GM19438 (cell line): ENCODE measurements around the gene SHISA8.
"Not testable (repeated sequence)": the region's sequence is repeated elsewhere in the genome, so short reads cannot be mapped to it uniquely, and the experiment has no call there.

ENCODE experiments used
- ATAC-seq: cut with Tn5 transposase; IDR thresholded peaks from one replicate; pipeline ENCODE4 v1.9.1; 2021; ENCODE audit warnings: low read depth; ENCODE audit not compliant: unreplicated experiment

SHISA8 gene

DNA sequence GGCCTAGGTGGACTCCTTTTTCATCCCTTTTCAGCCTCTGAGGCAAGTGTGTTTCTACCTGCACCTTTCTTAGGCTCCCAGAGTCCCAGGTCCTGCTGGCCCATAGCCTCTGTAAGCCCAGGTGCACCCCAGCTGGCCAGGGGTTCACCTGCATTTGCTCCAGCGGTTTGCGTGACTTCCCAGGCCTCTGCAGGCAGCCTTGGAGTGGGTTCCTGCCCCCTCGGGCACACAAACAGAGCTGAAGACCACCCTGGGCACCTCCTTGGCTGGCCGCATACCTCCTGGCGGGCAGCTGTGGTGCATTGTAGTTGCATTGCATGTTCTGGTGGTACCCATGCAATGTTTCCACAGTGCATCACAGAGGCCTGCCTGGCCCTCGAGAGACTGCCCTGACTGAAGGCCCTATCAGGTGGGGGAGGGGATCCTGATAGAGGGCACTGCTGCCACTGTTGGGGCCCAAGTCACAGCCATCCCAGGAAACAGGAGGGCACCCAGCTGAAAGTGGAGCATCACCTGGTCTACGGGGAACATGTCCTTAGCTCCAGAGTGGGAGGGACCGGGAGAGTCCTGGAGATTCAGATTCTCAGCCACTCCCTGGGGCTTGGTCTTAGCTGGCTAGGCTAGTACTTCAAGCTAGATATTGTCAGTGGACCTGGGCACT lies 14.1 kb downstream of the SHISA8 start:
- no peak for ATAC-seq

DNA sequence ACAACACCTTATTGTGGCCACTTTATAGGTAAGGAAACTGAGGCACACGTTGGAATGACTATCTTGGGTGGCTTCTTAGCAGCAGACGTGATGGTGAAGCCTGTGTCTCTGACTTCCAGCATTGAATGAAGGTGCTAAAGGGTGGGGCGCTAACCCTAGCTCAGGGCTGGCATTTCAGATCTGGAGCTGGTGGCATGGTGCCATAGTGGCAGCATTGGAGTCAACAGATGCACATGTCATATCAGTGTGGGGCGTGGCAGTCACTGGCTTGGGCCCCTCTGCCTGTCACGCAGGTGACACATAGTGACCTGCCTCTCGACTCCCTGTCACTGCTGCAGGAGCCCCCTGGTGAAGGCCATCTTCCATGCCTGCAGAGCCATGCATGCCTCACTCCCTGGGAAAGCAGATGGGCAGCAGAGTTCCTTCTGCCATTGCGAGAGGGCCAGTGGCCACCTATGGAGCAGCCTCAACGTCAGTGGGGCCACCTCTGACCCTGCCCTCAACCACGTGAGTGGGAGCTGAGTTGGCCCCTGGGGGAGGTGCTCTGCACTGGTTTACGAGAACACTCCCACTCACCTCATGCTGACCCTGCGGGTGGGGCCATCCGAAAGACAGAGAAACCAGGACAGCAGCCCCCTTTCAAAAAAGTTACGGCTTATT lies 14.8 kb downstream of the SHISA8 start:
- ATAC-seq, result no peak

DNA sequence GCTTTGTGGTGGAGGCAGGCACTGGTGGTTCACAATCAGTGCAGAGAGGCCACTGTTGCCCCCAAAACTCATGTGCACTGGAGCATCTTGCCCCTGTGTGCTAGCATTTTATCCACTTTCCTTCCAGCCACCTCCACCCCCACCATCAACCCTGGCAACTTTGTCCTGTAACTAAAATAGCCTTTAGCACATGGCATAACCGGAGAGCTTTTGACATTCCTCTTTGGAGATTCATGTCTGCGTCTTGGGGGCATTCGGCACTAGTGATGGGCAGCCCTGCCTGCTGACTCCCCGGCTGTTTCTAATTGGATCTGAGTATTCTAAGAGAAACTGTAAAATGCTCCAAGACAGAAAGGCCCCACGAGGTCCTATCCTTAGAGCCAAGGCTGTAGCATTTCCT lies 15.8 kb downstream of the SHISA8 start:
- no peak for ATAC-seq

DNA sequence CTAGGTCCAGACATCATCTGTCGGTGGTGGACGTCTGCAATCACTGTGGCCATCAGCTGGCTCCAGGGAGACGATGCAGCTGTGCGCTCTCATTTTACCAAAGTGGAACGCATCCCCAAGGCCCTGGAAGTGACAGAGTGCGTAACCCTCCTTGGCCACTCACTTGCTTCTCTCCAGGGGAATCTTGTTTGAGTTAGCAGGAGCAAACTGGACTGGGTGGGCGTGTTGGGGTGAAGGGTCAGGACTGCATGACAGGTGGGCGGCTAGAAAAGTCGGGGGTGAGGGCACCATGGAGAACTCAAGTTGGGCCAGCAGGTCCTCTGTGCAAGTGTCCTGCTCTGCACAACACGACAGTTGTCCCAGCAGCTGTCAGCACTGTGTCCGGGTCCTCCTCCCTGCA lies 16.2 kb downstream of the SHISA8 start:
- ATAC-seq, result no peak

DNA sequence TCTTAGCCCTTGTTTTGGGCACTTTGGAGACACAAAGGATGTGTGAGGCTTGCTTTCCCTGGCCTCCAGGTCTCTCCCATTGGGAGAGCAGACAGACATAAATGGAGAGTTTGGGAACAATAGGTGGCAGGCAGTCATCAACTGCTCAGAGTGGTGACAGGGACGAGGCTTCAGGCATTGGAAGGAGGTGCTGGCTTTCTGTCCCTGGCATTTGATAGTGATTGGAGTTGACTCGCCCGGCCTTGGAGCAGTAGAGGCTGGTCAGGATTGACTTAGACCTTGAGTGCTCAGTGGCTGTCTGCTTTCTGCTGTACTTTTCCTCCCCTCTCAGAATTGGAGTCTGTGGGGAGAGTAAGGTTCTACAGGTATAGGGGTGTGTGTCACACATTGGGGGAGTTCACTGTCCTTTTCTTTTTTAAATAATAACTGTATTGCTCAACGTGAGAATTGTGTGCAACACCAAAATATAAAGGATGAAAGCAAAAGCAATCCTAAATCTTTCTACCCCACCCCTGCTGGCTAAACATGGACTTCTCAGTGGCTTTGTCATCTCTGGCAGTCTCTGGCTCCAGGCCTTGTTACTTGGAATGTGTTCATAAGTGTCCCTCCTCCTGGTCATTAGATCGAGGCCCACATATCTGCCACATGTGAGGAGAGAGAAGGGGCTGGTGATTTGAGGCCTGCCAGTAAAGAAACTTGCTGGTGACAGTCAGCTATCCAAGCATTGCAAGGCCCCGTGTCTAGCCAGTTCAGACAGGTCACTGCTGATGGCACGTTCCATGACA lies 21.1 kb downstream of the SHISA8 start:
- no peak for ATAC-seq

DNA sequence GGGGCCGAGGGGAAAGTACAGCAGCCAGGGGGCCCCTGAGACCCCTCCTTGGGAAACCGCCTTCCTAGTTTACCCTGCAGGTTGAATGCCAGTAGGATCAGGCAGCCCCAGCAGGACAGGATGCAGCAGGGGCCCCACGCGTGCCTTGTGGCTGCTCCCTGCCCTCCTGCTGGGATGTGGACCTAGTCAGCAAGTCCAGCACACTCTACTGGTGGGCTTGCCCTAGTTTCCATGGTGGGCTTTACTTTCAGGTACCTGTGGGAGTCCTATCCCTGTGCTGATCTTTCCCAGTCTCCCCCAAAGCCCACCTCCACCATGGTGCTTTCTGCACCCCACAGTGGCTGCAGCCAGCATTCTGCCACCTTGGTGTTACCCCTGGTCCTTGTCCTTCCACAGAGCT lies 22.2 kb downstream of the SHISA8 start:
- no peak for ATAC-seq

- ATAC-seq, result no peak
Measured at GRCh38 chr22:41891407-41891806, 23.5 kb downstream of the SHISA8 start.

DNA sequence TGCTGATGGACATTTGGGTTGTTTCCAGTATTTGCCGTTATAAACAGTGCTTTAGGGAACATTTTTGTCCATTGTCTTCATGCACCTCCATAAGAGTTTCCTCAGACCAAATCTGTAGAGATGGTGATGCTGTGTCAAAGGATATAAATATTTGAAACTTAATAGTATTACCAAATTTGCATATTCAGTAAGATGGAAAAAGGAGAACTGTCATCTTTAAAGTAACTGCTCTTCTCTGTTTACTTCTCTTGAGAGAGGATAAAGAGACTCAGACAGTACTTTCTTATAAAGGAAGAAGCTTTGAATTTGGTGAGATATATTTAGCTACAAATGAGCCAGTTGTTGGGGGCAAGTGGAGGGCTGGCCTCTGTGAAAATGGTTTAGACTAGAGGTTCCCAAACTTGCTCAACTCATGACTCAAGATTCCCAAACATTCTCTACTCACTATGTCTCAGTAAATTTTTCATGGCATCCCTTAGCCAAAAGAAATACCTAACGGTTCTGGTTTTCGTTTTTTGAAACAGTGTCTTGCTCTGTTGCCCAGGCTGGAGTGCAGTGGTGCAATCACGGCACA lies 26.2 kb downstream of the SHISA8 start:
- ATAC-seq, result no peak

DNA sequence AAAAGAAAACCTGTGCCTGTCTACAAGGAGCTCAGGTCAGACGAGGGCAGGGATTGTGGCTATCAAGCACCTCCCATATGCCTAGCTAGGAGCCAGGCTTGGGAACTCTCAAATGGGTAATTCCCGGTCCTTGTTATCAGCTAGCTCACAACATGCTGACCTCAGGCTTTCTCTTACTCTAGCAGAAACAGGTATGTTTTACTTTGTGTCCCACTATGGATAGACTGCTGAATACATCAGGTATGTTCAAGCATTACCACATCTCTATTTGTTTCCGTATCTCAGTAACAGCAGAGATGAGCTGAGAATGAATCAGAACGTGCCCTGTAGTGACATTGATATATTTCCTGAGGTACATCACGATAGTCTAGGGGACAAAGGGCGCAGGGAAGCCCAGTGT lies 29.4 kb downstream of the SHISA8 start:
- ATAC-seq, result no peak

GRCh38 chr22:41885116-41885515 lies 29.8 kb downstream of the SHISA8 start:
- no peak for ATAC-seq

- ATAC-seq, result no peak
Measured at GRCh38 chr22:41883400-41883799, 31.5 kb downstream of the SHISA8 start.

- ATAC-seq, result no peak
Measured at GRCh38 chr22:41880653-41881052, 34.2 kb downstream of the SHISA8 start.

DNA sequence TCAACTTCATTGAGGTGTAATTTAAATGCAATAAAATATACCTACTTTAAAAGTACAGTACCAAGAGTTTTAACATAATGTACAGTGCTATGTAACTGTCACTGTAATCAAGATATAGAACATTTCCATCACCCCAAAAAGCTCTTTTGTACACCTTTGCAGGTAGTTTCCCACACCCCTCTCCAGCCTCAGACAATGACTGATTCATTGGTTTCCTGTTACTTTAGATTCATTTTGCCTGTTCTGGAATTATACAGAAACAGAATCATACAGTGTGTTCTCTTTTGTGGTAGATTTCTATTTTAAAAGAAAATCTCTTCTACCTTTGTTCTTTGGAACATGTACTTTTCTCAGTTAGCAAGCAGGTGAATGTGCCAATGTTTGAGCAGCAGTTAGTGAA lies 38.2 kb downstream of the SHISA8 start:
- no peak for ATAC-seq

DNA sequence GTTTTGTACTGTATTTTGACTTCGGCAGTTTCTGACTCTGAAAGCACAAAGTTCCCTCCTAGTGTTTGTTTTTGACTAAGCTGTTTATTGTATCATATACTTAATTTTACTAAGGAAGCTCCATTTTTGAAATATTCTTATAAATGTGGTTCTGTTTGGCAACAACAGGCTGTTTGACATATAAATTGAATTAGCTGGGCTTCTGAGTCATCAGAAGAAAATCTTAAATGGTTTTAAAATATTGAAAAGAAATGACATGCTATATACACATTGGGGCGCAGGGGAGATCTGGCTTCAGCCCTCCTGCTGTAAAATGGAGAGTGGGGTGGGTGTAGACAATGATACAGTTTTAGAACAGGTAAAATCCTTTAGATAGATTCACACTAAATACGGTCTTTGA lies 38.6 kb downstream of the SHISA8 start:
- ATAC-seq, result no peak

GRCh38 chr22:41875531-41876270 lies 39.2 kb downstream of the SHISA8 start:
- ATAC-seq, result no peak

DNA sequence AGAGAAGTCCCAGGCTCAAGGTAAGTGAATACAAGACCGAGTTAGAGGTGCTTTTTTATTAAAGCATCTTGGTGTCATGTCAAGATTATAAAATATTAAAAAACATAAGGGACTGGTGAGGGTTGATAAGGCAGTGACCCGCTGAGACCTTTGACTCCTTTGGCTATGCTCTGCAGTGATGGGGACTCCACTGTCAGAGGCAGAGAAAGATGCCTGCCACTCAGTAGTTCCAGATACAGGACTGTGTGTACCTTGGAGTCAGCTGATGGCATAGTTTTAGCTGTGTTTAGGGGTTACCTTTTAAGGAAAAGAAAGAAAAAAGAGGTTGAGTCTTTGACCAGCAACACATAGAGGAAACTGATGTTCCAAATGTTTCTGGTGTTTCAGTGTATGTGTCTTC lies 40.8 kb downstream of the SHISA8 start:
- ATAC-seq, result no peak

DNA sequence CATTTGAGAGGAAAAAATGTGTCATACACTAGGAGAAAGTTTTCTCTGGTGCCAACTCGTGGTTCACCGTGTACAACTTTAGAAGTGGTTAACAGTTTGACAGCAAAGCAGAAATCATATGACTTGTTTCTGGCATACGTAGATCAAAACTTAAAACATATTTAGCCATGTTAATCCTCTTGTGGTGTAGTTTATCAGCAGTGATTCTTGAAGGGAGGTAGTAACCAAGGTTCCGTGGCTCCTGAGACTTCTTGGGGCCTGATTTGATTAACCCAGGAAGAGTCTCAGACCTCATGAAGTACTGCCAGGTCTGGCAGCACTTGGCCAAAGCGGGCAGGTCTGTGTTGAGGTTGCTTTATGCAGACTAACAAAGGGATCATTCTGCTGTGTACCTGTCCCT lies 41.5 kb downstream of the SHISA8 start:
- no peak for ATAC-seq

DNA sequence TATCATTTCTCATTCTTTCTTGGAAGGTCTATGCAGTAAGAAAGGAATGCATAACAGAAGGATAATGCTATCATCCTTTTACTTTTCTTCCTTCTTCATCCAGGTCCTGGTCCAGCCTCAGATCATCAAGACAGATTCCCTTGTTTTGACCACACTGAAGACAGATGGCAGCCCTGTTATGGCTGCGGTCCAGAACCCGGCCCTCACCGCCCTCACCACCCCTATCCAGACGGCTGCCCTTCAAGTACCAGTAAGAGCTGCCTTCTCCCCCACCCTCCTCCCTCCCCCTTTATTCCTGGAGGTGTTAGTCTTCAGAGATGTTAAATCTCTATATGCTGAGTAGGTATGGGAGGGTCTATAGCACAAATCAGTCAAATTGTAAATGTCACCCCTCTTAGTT lies 44.1 kb downstream of the SHISA8 start:
- ATAC-seq, result no peak

DNA sequence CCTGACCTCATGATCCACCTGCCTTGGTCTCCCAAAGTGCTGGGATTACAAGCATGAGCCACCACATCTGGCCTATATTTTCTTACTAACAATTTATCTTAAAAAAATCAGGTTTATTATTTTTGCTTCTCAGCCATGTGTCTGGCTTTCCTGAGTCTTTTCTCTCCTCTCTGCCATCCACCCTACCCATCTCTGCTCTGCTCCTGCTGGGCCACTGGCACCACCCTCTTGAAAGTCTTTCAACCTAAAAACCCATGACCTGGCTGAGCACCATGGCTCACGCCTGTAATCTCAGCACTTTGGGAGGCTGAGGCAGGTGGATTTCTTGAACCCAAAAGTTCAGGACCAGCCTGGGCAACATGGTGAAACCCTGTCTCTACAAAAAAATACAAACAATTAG lies 44.8 kb downstream of the SHISA8 start:
- ATAC-seq, result not testable (repeated sequence)

GRCh38 chr22:41868556-41868955 lies 46.3 kb downstream of the SHISA8 start:
- ATAC-seq, result no peak

- ATAC-seq, result no peak
Measured at GRCh38 chr22:41863472-41863871, 51.4 kb downstream of the SHISA8 start.
